Measurements from ENCODE around the gene NFATC1. TPM values are rescaled to one million over a fixed set of nuclear protein-coding genes. Genes with fewer than 3 reads are reported as not detected.

Gene NFATC1
- total RNA-seq, 4 donors from 2014 or later: 5.3 to 19.1 (median 11.8) TPM

- Histone ChIP-seq H3K4me3 (no peak overlapping the region), H3K27me3 (peaks cover 38% of the 10 kb centered on the region), H3K4me1 (no peaks in the 10 kb centered on the region), H3K27ac (no peak overlapping the region), H3K36me3 (no peaks in the 10 kb centered on the region), H3K9me3 (no peaks in the 10 kb centered on the region)
- WGBS, 2 donors (ENCODE audit: low coverage in 1 of 2): 63 to 77% methylated on average over 2 to 20 of the region's 21 CpGs
- in situ Hi-C loops (cut with MboI; ENCODE audit: low pct_ligation_motif_present in 1 of 4, low pct_unique_long_range_greater_than_20kb in 1 of 4, low sequenced_read_pairs in 3 of 4): loop anchor here in 1 of 4 donors (25.0 kb wide), 2 partner anchors 126 to 251 kb away; no protein-coding TSS in a partner anchor
- no peak for DNase-seq
- no peak for TF ChIP-seq POLR2AphosphoS5 (IDR thresholded peaks at IDR 0.05)
- TF ChIP-seq EP300 (IDR thresholded peaks at IDR 0.05; ENCODE audit: low read depth): no peak
- TF ChIP-seq POLR2A (IDR thresholded peaks at IDR 0.05): no peak
- TF ChIP-seq CTCF (IDR thresholded peaks at IDR 0.05): no peak
- intact Hi-C loops (cut with DNase I; ENCODE audit: low total_unique reads): no loop called here
Measured at GRCh38 chr18:79385708-79386341, 9.9 kb upstream of the NFATC1 start.

GRCh38 chr18:79386547-79386946, 9.2 kb upstream of the NFATC1 start:
- Histone ChIP-seq H3K9me3 (no peaks in the 10 kb centered on the region), H3K4me1 (no peaks in the 10 kb centered on the region), H3K4me3 (no peak overlapping the region), H3K27me3 (peaks cover 44% of the 10 kb centered on the region), H3K36me3 (no peaks in the 10 kb centered on the region), H3K27ac (no peak overlapping the region)
- TF ChIP-seq EP300 (IDR thresholded peaks at IDR 0.05; ENCODE audit: low read depth) (no peak), POLR2A (IDR thresholded peaks at IDR 0.05) (no peak), CTCF (IDR thresholded peaks at IDR 0.05) (no peak), POLR2AphosphoS5 (IDR thresholded peaks at IDR 0.05) (no peak)
- intact Hi-C loops (cut with DNase I; ENCODE audit: low total_unique reads) (no loop called here), in situ Hi-C loops (cut with MboI; ENCODE audit: low pct_ligation_motif_present in 1 of 4, low pct_unique_long_range_greater_than_20kb in 1 of 4, low sequenced_read_pairs in 3 of 4) (loop anchor here in 1 of 4 donors (25.0 kb wide), 2 partner anchors 126 to 251 kb away; no protein-coding TSS in a partner anchor)
- no peak for DNase-seq
- WGBS, 2 donors (ENCODE audit: low coverage in 1 of 2): 89% methylated on average over 14 of the region's 14 CpGs; no CpG with 5 or more reads in 1 of the 2 donors

- in situ Hi-C loops (cut with MboI; ENCODE audit: low pct_ligation_motif_present in 1 of 4, low pct_unique_long_range_greater_than_20kb in 1 of 4, low sequenced_read_pairs in 3 of 4): loop anchor here in 1 of 4 donors (25.0 kb wide), 2 partner anchors 125 to 250 kb away; no protein-coding TSS in a partner anchor
Measured at GRCh38 chr18:79387214-79387613, 8.5 kb upstream of the NFATC1 start.

More at GRCh38 chr18:79387214-79387613, 8.5 kb upstream of the NFATC1 start:
- H3K9me3 ChIP-seq: no peaks in the 10 kb centered on the region
- no peak overlapping the region for H3K4me3 ChIP-seq
- peaks cover 48% of the 10 kb centered on the region for H3K27me3 ChIP-seq
- no peak for TF ChIP-seq EP300 (IDR thresholded peaks at IDR 0.05; ENCODE audit: low read depth)
- no peak for TF ChIP-seq CTCF (IDR thresholded peaks at IDR 0.05)
- no peak for TF ChIP-seq POLR2A (IDR thresholded peaks at IDR 0.05)
- no peak for TF ChIP-seq POLR2AphosphoS5 (IDR thresholded peaks at IDR 0.05)
- 62% methylated on average over 6 of the region's 6 CpGs; no CpG with 5 or more reads in 1 of the 2 donors for WGBS, 2 donors (ENCODE audit: low coverage in 1 of 2)
- no peak for DNase-seq
- no peaks in the 10 kb centered on the region for H3K4me1 ChIP-seq
- H3K36me3 ChIP-seq: no peaks in the 10 kb centered on the region
- H3K27ac ChIP-seq: no peak overlapping the region
- intact Hi-C loops (cut with DNase I; ENCODE audit: low total_unique reads): no loop called here

All from transverse colon (tissue), 4 donors.